HG03025 (cell line): ENCODE results near the gene CEACAM19.
"Not testable (repeated sequence)": the region's sequence is repeated elsewhere in the genome, so short reads cannot be mapped to it uniquely, and the experiment has no call there.

Experiments used
- ATAC-seq: cut with Tn5 transposase; IDR thresholded peaks from one replicate; pipeline ENCODE4 v1.9.1; 2021; ENCODE audit warnings: mild to moderate bottlenecking, moderate library complexity; ENCODE audit not compliant: unreplicated experiment, low FRiP score

CEACAM19 gene

DNA sequence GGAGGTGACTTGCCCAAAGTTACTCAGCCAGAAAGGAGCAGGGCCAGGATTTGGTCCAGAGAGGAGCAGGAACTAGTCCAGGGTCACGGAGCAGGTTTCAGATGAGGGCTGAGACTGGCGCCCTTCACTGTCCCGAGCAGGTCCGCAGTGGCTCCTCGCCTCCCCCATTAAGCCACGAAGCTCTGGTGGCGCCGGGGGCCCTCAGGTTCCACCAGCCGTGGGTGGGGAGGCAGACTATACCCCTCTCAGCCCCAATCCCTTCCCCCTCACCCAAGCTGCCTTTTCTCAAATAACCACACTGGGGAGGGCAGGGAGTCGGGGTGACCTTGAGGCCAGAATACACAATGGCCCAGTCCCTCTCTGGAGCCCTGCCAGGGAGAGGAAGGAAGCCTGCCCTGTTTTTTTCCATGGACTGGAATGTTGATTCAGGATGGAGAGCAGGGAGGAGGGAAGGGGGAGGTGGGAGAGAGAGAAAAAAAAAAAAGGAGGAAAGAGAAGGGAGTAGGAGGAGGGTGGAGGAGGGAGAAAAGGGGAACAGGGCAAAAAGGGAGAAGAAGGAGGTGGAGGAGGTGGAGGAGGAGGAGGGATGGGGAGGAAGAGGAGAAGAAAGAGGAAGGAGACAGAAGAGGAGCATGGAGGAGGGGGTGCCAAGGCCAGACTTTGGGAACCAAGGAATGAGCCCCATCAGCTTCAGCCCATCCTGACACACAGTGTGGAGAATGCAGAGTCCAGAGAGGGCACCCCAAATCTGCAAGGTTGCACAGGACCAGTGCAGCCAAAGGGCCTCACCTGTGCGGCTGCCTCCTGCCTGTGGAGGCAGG, 47.4 kb downstream of the CEACAM19 start:
- ATAC-seq, result no peak

DNA sequence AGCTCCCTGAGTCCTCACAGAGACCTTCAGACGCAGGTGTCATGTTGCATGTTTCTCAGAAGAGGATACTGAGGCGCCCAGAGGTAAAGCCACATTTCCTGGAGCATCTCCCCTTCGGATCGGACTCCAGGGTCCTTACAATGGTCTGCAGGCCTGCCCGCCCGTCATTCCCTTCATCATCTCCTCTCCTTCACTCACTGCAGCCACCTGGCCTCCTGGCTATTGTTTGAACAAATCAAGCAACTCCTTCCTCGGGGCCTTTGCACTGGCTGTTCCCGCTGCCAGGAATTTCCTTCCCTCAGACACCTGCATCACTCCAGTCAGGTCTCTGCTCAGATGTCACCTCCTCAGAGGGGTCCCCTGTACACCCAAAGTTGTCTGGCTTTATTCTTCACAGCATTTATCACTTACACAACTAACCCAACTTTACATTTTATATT, 48.0 kb downstream of the CEACAM19 start:
- no peak for ATAC-seq

DNA sequence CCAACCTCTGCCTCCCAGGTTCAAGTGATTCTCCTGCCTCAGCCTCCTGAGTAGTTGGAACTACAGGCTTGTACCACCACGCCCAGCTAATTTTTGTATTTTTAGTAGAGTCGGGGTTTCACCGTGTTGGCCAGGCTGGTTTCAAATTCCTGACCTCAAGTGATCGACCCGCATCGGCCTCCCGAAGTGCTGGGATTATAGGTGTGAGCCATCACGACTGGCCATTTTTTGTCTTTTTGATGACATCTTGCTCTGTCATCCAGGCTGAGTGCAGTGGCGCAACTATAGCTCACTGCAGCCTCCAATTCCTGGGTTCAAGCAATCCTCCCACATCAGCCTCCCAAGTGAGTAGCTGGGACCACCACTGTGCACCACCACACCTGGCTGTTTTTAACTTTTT, 49.1 kb downstream of the CEACAM19 start:
- not testable (repeated sequence) for ATAC-seq

DNA sequence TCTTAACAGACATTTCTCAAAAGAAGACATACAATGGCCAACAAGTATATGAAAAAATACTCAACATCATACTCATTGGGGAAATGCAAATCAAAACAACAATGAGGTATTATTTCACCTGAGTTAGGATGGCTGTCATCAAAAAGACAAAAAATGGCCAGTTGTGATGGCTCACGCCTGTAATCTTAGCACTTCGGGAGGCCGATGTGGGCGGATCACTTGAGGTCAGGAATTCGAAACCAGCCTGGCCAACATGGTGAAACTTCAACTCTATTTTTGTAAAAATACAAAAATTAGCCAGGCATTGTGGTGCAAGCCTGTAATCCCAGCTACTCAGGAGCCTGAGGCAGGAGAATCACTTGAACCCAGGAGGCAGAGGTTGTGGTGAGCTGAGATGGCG, 49.7 kb downstream of the CEACAM19 start:
- ATAC-seq, result no peak

DNA sequence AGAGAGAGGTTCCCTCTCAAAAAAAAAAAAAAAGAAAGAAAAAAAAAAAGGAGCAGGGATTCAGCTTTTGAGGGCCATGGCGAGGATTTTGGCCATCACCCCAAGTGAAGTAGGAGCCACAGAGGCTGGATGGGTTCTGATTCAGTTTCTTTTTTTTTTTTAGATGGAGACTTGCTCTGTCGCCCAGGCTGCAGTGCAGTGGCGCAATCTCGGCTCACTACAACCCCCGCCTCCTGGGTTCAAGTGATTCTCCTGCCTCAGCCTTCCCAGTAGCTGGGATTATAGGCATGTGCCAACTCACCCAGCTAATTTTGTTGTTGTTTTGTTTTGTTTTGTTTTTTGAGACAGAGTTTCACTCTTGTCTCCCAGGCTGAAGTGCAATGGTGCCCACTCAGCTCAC, 50.1 kb downstream of the CEACAM19 start:
- ATAC-seq, result not testable (repeated sequence)

DNA sequence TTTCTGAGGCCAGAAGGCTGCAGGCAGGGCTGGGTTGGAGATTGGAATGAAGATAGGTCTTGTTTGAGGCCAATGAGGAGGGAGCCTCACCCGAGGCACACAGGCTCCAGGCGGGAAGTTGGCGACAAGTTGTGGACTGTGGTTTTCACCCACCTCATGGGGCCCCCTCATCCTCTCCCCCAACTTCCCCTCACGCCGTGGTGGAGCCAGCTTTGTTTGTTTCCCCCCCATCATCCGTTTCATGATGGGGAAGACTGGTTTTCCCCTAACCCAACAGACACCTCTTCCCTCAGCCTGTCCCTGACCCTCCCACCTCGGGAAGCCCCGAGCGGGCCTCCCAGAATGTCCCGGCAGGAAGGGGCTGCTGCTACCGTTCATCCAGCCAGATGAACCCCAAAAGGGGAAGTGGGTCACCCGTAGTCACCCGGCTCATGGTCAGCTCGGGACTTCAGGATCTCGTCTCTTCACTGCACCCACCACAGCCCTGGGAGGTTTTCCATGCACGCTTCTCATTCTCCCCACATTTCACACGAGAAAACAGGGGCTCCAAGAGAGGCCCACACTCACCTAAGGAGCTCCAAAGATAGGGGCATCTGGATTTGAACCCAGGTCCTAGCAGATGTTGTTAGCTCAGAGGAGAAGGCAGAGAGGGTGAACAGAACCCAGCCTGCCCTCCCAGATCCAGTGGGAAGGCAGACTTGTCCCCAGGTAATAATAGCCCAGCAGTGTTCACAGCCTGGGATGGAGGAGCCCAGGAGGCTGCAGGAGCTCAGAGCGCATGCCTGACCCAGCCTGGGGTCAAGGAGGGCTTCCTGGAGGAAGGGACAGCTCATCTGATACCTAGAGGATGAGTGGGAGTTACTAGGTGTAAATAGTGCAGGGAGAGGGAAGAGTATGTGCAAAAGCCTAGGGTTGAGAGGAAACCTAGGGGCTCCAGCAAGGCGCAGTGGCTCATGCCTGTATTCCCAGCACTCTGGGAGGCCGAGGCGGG, 51.1 kb downstream of the CEACAM19 start:
- no peak for ATAC-seq

DNA sequence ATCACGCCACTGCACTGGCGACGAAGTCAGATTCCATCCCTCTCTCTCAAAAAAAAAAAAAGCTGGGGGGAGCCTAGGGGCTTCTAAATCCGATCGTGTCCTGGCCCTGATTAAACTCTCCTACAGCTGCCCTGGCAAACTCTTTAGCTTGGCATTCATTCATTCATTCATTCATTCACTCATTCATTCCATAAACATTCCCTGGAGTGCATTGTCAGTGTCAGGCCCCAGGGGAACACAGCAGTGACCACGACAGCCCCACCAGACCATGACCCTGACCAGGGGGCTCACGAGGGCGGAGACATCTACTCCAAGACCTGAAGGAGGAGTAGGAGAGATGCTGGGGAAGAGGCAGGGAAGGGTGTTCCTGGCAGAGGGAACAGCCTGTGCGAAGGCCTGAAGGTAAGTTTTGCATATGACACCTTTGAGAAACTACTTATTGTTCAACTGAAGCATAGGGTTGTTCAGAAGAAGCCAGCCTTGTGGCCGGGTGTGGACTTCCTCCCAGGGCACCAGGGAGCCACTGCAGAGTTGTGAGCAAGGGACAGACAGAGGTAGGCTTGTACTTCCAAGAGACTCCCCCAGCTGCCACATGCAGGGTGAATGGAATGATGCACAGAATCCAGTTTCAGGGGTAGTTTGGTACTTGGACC, 52.1 kb downstream of the CEACAM19 start:
- ATAC-seq, result no peak

DNA sequence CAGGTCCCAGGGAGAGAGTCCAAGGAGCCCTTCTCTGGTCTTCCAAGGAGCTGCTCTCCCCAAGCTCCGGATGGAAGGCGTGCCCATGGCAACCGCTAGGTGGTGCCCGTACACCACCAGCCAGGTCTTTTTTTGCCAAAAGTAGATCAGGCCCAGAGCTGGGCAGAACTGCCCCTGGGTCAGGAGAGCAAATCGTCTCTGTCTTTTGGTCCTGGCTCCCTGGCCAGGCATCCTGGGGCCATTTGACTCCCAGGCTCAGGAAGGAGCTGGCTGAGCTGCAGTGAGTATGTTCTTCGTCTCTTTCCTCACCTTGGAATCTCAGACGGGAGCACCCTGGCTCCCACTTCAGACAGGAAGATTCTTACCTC, 52.7 kb downstream of the CEACAM19 start:
- no peak for ATAC-seq

DNA sequence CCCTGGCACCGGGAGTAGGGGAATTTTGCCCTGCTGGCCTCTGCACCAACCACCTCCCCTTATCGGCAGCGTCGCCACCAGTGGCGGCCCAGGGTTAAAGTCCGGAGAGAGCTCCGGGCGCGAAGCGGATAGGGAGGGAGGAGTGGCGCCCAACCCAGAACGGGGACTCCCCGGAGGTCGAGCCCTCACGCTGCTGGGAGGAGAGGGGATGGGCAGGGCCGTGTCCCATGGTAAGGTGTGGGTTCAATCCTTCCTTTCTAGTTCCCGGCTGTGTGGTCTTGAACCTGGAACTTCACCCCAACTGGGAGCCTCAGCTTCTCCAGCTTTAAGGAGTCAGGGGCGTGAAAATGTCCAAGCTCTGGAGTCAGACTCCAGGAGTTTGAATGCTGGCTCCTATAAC, 54.0 kb downstream of the CEACAM19 start:
- ATAC-seq, result no peak

DNA sequence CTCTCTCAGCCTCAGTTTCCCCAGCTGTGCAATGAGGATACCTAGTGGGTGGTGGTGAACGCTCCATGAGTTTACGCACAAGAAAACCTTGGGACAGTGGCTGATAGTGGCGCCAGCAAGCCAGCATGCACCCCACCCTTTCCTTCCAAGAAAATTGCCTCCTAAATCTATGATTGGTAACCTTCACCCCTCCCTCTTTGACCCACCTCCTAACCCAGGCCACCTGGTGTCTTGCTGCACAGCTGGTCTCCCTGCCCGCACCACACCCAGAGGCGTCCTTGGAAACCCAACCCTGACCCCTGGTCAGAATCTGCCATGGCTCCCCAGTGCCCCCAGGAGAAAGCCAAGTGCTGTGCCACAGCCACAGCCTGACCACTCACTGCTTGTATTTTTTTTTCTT, 54.4 kb downstream of the CEACAM19 start:
- no peak for ATAC-seq

DNA sequence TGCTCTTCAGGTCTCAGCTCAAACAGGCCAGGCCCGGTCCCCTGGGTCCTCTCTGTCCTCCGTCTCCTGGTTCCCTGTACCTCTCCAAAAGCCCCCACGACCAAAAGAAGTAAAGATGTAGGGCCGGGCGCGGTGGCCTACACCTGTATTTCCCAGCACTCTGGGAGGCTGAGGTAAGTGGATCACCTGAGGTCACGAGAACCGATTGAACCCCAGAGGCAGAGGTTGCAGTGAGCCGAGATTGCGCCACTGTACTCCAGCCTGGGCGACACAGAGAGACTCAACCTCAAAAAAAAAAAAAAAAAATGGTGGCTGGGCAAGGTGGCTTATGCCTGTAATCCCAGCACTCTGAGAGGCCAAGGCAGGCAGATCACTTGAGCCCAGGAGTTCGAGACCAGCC, 55.2 kb downstream of the CEACAM19 start:
- ATAC-seq, result no peak

DNA sequence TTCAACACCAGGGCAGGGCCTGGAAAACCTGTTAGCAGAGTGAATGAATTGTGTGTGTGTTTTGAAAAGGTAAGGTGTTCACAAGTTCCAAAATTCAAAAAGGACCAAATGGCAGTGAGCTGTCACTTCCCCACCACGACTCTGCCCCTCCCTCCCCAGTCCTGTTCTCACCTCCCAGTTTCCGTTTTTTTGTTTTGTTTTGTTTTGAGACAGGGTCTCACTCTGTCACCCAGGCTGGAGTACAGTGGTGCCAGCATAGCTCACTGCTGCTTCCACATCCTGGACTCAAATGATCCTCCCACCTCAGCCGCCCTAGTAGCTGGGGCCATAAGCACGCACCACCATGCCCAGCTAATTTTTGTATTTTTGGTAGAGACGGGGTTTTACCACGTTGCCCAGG, 56.9 kb downstream of the CEACAM19 start:
- ATAC-seq, result no peak

DNA sequence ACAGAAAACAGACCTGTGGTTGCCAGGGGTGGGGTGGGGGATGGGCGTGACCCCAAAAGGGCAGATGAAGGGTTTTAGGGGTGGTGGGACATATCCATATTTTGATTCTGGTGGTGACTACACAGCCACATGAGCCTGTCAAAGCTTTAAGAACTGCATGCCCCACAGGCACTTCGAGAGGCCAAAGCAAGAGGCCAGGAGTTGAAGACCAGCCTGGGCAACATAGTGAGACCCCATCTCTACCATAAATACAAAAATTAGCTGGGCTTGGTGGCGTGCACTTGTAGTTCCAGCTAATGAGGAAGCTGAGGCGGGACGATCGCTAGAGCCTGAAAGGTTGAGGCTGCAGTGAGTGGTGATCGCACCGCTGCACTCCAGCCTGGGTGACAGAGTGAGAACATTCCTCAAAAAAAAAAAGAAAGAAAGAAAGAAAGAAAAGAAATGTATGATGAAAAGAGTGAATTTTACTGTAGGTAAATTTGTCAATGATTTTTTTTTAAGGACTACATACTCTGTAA, 58.3 kb downstream of the CEACAM19 start:
- no peak for ATAC-seq

DNA sequence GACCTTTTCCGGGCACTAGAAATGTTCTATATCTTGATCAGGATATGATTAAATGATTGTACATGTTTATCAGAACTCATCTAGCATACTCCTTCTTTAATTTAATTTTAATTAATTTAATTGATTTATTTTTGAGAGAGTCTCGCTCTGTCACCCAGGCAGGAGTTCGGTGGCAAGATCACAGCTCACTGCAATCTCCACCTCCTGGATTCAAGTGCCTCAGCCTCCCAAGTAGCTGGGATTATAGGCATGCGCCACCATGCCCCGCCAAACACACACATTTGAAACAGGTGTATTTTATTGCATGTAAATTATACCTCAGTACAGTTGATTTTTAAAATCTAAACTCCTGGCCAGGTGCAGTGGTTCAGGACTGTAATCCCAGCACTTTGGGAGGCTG, 59.8 kb downstream of the CEACAM19 start:
- no peak for ATAC-seq

DNA sequence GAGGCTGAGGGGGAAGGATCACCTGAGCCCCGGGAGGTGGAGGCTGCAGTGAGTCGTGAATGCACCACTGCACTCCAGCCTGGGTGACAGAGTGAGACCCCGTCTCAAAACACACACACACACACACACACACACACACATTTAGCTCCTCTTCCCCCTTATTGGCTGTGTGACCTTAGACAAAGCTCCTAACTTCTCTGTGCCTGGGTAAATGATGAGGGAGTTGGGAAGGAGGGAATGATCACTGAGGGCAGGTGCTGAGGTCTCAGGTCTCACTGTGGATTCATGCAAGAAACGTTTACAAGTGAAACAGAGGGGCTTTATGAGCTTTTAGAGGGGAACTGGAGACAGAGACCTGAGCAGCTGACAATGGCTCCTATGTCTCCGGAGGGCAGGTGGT, 60.3 kb downstream of the CEACAM19 start:
- no peak for ATAC-seq

DNA sequence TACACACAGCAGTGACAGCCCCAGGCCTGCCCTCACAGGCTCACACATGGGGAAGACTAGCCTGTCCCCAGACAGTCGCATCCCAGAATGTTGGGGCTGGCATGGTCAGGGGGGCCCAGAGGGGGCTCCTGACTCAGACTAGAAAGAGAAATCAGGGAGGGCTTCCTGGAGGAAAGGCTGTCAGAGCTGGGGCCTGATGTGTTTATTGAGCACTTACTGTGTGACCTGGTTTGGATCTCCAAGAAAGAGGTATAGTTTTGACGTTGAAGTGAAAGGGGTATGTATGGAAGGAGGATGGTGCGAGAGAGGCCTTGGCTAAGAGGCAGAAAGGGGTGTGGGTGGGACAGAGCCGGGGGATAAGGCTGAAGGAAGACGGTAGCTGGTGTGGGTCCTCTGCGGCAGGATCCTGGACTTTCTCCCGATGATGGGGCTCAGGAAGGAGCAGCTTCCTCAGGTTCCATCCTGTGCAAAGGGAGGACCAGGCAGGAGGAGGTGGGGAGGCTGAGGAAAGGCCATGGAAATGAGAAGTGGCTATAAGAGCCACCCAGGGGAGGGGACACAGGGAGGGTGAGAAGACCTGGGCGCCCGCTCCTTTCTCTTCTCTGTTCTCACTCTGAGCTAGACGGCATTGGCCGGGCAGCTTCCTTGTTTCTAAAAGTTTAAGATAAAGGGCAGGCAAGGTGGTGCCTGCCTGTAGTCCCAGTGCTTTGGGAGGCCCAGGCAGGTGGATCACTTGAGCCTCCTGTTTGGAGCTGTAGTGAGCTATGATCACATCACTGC, 61.1 kb downstream of the CEACAM19 start:
- ATAC-seq, result no peak
